Choroid plexus epithelial cell (primary cell): ENCODE measurements around the gene CRELD2.
A peak's percentile ranks its signal among the peaks of the same experiment; 100 is the strongest.

Experiments
- DNase-seq: peaks from one replicate; pipeline ENCODE4 v3.0.0-alpha.2; 2010; ENCODE audit warnings: low read depth
- H3K4me3 ChIP-seq: 2 replicates; pipeline ENCODE4 v1.5.1; 2011; ENCODE audit warnings: low read depth, mild to moderate bottlenecking, control low read depth, low read length, moderate library complexity
- TF ChIP-seq, protein P1 (sequence below): conservative IDR thresholded peaks from 2 replicates; pipeline ENCODE4 v1.5.1; 2011; ENCODE audit warnings: low read depth, mild to moderate bottlenecking, control low read depth, inconsistent platforms, low read length, moderate library complexity

The CRELD2 gene

DNA sequence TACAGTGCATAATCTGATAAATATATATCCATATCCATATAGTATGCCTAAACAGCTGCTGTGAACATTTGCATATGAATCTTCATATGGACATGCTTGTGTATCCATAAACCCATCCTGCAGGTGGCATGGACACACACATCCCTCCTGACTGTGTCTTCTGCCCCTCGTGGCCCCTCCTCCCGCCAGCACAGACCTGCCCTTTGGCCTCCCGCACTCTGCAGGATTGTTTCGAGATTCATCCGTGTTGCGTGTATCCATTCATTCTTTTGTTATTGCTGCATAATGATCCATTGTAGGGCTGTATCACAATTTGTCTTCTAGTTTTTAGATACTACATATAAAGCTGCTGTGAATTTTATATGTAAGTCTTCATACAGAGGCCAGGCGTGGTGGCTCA lies 40.8 kb upstream of the CRELD2 start:
- no peak overlapping the region for H3K4me3 ChIP-seq
- TF ChIP-seq, protein P1, sequence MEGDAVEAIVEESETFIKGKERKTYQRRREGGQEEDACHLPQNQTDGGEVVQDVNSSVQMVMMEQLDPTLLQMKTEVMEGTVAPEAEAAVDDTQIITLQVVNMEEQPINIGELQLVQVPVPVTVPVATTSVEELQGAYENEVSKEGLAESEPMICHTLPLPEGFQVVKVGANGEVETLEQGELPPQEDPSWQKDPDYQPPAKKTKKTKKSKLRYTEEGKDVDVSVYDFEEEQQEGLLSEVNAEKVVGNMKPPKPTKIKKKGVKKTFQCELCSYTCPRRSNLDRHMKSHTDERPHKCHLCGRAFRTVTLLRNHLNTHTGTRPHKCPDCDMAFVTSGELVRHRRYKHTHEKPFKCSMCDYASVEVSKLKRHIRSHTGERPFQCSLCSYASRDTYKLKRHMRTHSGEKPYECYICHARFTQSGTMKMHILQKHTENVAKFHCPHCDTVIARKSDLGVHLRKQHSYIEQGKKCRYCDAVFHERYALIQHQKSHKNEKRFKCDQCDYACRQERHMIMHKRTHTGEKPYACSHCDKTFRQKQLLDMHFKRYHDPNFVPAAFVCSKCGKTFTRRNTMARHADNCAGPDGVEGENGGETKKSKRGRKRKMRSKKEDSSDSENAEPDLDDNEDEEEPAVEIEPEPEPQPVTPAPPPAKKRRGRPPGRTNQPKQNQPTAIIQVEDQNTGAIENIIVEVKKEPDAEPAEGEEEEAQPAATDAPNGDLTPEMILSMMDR: no peak
- no peak for DNase-seq

DNA sequence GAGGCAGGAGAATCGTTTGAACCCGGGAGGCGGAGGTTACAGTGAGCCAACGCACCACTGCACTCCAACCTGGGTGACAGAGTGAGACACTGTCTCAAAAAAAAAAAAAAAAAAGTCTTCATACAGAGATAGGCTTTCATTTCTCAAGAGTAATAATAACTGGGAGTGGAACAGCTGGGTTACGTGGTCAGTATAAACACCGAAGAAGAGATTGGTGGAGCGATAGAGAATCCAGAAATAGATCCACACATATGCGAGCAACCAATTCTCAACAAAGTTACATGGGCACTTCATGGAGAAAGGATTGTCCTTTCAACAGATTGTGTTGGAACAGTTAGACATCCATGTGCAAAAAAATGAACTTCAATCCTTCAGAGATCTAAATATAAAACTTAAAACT lies 40.2 kb upstream of the CRELD2 start:
- TF ChIP-seq, protein P1: no peak
- no peak overlapping the region for H3K4me3 ChIP-seq
- no peak for DNase-seq

DNA sequence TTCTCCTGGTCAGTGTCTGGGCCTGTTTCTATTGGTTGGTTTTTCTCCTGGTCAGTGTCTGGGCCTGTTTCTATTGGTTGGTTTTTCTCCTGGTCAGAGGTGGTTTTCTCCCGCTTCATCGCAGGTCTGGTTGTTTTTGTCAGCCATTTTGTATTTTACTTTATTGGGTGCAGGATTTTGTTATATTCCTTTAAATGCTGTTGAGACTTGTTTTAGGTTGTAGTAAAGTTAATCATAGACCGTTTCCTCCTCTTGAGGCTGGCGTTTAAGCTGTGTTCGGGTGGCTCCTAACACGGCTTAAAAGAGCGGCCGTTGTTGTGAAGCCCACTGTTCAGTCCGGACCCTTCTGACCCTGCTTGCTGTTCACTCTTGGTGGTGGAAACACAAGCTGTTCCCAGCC lies 38.6 kb upstream of the CRELD2 start:
- DNase-seq: no peak
- H3K4me3 ChIP-seq: no peak overlapping the region
- TF ChIP-seq, protein P1: no peak

DNA sequence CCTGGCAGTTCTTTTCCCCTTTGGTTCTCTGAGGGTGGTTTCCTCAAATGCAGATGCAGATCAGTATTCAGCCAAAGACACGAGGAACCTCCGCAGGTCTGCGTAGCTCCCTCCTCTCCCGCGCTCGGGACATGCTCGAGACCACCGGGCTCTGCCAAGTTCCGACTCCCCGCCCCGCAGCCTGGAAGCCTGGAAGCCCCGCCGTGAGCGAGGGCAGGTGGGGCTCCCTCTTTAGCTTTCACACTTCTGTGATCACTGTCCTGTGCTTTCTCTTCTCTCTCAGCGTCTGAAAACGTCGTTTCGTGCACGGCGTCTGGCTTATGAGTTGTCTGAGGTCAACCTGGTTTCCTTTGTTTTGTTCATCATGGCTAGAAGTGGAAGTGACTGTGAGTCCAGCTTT lies 38.2 kb upstream of the CRELD2 start:
- no peak overlapping the region for H3K4me3 ChIP-seq
- DNase-seq: peak; percentile 13
- TF ChIP-seq, protein P1: no peak

DNA sequence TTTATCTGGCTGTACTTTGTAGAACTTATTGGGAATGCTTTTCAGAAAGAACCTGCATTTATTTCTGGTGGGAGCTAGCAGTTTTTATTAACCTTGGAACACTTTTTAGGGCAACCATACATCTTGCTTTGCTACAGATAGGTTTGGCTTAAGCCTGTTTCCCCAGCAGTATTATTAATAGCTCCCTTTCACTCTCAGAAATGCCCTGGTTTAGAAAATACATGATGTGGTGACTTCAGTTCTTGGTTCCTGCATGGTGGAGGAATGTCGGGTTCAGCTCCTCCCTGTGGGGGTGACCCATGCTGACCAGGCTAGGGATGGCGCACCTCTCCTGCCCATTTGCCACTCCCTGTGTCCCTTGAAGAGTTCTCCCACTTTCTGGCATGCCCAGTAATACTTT lies 36.6 kb upstream of the CRELD2 start:
- TF ChIP-seq, protein P1: no peak
- DNase-seq: no peak
- H3K4me3 ChIP-seq: no peak overlapping the region

DNA sequence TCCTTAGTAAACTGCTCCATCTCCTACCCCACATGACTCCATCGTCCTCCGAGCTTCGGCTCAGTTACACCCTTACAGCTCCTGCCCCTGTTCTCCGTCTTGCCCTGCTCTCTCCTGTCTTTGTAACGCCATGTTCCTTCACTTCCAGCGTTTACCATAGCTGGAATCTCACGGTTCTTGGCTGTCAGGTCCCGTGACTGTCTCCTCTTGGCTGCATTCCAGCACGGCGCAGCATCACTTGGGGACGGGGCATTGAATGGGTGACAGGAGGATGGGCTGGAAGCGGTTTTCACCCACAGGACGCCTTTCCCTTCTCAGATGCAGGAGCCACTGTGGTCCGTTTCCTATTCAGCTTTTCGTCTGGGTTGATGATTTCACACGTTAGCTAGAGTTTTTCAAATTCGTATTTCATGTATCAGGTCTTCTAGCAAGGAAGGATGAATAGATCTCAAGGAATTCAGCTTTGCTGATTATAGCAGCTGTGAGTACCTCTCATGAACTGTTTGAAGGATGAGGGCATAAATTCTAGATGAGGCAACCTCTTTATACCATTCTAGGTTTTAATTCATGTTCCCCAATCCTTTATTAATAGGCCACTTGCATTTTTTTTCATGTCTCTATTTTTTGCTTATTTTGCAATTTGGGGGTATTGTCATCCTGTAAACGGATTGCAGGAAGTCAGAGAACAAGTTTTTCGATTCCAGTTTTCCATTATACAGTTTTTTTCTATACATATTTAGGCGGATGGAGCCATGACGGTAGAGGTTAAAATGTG lies 35.7 kb upstream of the CRELD2 start:
- DNase-seq: peak; percentile 12
- TF ChIP-seq, protein P1: no peak
- no peak overlapping the region for H3K4me3 ChIP-seq

DNA sequence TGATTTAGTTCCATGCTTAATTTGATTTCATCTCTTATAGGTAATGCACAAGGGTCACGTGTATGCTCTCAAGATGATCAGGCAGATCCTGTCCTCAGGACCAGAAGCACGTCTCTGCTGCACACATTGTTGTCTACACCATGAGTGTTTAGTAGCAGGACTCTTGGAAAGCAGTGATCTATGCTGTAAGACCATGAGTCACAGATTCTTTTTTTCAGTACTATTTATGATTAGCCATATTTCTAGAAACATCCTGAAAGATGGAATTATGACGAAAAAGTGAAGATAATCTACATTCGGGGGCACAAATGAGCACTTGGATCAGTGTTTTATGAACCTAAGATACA lies 35.2 kb upstream of the CRELD2 start:
- peak; percentile 49 for DNase-seq
- TF ChIP-seq, protein P1: no peak
- H3K4me3 ChIP-seq: no peak overlapping the region
